ENCODE measurements around the gene KCNA5. TPM values are rescaled to one million over a fixed set of nuclear protein-coding genes. Genes with fewer than 3 reads are reported as not detected.
A peak's percentile ranks its signal among the peaks of the same experiment; 100 is the strongest.

The KCNA5 gene
- total and polyA plus RNA-seq, 5 donors = 77.6 to 171 (median 128) TPM

DNA sequence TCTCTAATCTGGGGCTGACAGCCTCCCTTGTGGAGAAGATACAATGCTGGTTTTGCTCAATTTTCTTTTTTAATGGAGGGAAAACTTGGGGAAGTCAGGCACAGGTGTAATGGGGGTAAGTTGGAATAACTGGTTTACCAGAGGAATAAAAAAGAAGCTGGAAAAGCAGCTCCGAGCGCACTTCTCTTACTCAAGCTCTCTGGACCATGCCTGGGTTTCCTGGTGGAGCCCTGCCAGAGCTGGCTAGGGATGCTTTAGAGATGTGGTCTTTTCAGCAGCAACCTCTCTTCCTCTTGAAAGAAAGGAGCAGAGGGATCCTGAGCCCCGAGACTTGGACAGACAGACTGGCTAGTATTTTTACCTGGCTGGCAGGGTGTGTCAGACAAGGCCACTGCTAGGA, 3.9 kb upstream of the KCNA5 start:
- H3K9me3 ChIP-seq (ENCODE audit: control insufficient read depth, low read length) = no peaks in the 10 kb centered on the region
- H3K4me1 ChIP-seq (ENCODE audit: control insufficient read depth, insufficient read depth, low read length) = peaks cover 12% of the 10 kb centered on the region
- intact Hi-C loops (cut with DNase I) = no loop called here
- no peak for ATAC-seq
- DNase-seq = peak in 2 of 3 donors; percentile 39 to 65
- WGBS = 48% methylated on average over 3 of the region's 3 CpGs
- no peak overlapping the region for H3K27ac ChIP-seq (ENCODE audit: low read length)
- no peaks in the 10 kb centered on the region for H3K27me3 ChIP-seq (ENCODE audit: control insufficient read depth, insufficient read depth)
- no peak overlapping the region for H3K4me3 ChIP-seq (ENCODE audit: low read length)

DNA sequence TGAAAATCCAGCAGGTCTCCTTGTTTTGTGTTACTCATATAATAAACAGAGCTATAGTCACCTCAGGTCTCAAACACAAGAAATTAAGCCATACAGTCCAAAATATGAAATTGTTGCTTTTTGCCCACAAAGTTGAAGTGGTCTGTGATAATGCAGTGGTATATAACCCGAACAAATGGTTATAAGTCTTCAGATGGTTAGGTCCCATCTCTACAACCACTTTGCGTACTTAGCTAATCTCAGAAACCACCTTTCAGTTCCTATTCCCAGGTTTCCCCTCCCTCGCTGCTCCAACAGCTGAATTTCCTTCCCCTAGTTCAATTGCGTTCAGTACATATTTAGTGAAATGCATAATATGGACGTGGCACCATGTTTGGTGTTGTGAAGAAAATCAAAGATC, 3.3 kb upstream of the KCNA5 start:
- no peaks in the 10 kb centered on the region for H3K9me3 ChIP-seq (ENCODE audit: control insufficient read depth, low read length)
- peaks cover 11% of the 10 kb centered on the region for H3K4me1 ChIP-seq (ENCODE audit: control insufficient read depth, insufficient read depth, low read length)
- no peak for ATAC-seq
- H3K4me3 ChIP-seq (ENCODE audit: low read length) = no peak overlapping the region
- H3K27ac ChIP-seq (ENCODE audit: low read length) = no peak overlapping the region
- intact Hi-C loops (cut with DNase I) = no loop called here
- no peaks in the 10 kb centered on the region for H3K27me3 ChIP-seq (ENCODE audit: control insufficient read depth, insufficient read depth)
- 53% methylated on average over 5 of the region's 5 CpGs for WGBS
- DNase-seq = no peak

- H3K27me3 ChIP-seq (ENCODE audit: control insufficient read depth, insufficient read depth) = no peaks in the 10 kb centered on the region
- ATAC-seq (peak in 1 of 2 donors; percentile 3), DNase-seq (peak in 2 of 3 donors; percentile 66 to 71)
- peaks cover 6% of the 10 kb centered on the region for H3K4me1 ChIP-seq (ENCODE audit: control insufficient read depth, insufficient read depth, low read length)
- H3K9me3 ChIP-seq (ENCODE audit: control insufficient read depth, low read length) = no peaks in the 10 kb centered on the region
- intact Hi-C loops (cut with DNase I) = no loop called here
- peak overlapping the region; percentile 61 for H3K27ac ChIP-seq (ENCODE audit: low read length)
- WGBS = 55% methylated on average over 71 of the region's 71 CpGs
- H3K4me3 ChIP-seq (ENCODE audit: low read length) = peak overlapping the region; percentile 40
These were observed 979 bp downstream of the KCNA5 start for GRCh38 chr12:5044420-5045295.

GRCh38 chr12:5047094-5047493, 3.4 kb downstream of the KCNA5 start:
- 30% methylated on average over 5 of the region's 5 CpGs for WGBS

GRCh38 chr12:5047729-5048128, 4.0 kb downstream of the KCNA5 start:
- Histone ChIP-seq H3K9me3 (ENCODE audit: control insufficient read depth, low read length) (no peaks in the 10 kb centered on the region), H3K27me3 (ENCODE audit: control insufficient read depth, insufficient read depth) (no peaks in the 10 kb centered on the region), H3K4me3 (ENCODE audit: low read length) (peak overlapping the region; percentile 40), H3K4me1 (ENCODE audit: control insufficient read depth, insufficient read depth, low read length) (peaks cover 4% of the 10 kb centered on the region), H3K27ac (ENCODE audit: low read length) (peak overlapping the region; percentile 94)
- ATAC-seq (no peak), DNase-seq (no peak)
- intact Hi-C loops (cut with DNase I) = no loop called here
- 28% methylated on average over 6 of the region's 6 CpGs for WGBS

More at GRCh38 chr12:5047094-5047493, 3.4 kb downstream of the KCNA5 start:
- Histone ChIP-seq H3K4me1 (ENCODE audit: control insufficient read depth, insufficient read depth, low read length) (peaks cover 4% of the 10 kb centered on the region), H3K9me3 (ENCODE audit: control insufficient read depth, low read length) (no peaks in the 10 kb centered on the region), H3K27ac (ENCODE audit: low read length) (peak overlapping the region; percentile 94), H3K27me3 (ENCODE audit: control insufficient read depth, insufficient read depth) (no peaks in the 10 kb centered on the region), H3K4me3 (ENCODE audit: low read length) (peak overlapping the region; percentile 40)
- peak; percentile 49 to 90 (median 86) for DNase-seq
- ATAC-seq = peak; percentile 17 to 59
- intact Hi-C loops (cut with DNase I) = no loop called here

- intact Hi-C loops (cut with DNase I) = no loop called here
- Histone ChIP-seq H3K27me3 (ENCODE audit: control insufficient read depth, insufficient read depth) (no peaks in the 10 kb centered on the region), H3K4me3 (ENCODE audit: low read length) (no peak overlapping the region), H3K9me3 (ENCODE audit: control insufficient read depth, low read length) (no peaks in the 10 kb centered on the region), H3K27ac (ENCODE audit: low read length) (no peak overlapping the region), H3K4me1 (ENCODE audit: control insufficient read depth, insufficient read depth, low read length) (peaks cover 3% of the 10 kb centered on the region)
- no peak for DNase-seq
- no peak for ATAC-seq
- WGBS = 77% methylated on average over 3 of the region's 3 CpGs
These were observed 6.9 kb downstream of the KCNA5 start for GRCh38 chr12:5050542-5050941.

DNA sequence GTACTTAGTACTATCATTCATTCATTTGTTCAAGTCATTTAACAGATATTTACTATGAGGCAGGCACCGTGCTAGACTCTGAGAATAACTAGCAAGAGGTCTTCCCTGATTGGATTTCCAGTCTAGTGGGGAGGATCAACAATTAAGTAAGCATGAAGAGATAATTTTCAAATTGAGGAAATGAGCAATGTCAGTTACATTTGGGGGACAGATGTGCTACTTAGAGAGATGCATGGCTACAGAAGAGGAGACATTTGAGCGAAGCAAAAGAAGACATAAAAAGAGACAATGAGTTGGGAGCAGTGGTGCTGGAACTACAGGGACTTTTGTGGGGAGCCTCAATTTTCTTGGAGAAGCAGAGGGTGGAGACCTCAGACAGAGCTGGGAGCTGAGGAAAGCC, 7.7 kb downstream of the KCNA5 start:
- intact Hi-C loops (cut with DNase I) = no loop called here
- 78% methylated on average over 2 of the region's 2 CpGs for WGBS
- ATAC-seq = no peak

GRCh38 chr12:5051913-5052312, 8.2 kb downstream of the KCNA5 start:
- H3K27ac ChIP-seq (ENCODE audit: low read length) = no peak overlapping the region
- no peak for DNase-seq
- no peaks in the 10 kb centered on the region for H3K9me3 ChIP-seq (ENCODE audit: control insufficient read depth, low read length)
- intact Hi-C loops (cut with DNase I) = no loop called here
- peaks cover 3% of the 10 kb centered on the region for H3K4me1 ChIP-seq (ENCODE audit: control insufficient read depth, insufficient read depth, low read length)
- WGBS = 52% methylated on average over 1 of the region's 1 CpG
- ATAC-seq = no peak
- H3K27me3 ChIP-seq (ENCODE audit: control insufficient read depth, insufficient read depth) = no peaks in the 10 kb centered on the region
- no peak overlapping the region for H3K4me3 ChIP-seq (ENCODE audit: low read length)

More for the DNA sequence above, 7.7 kb downstream of the KCNA5 start:
- Histone ChIP-seq H3K4me3 (ENCODE audit: low read length) (no peak overlapping the region), H3K27ac (ENCODE audit: low read length) (no peak overlapping the region), H3K27me3 (ENCODE audit: control insufficient read depth, insufficient read depth) (no peaks in the 10 kb centered on the region), H3K9me3 (ENCODE audit: control insufficient read depth, low read length) (no peaks in the 10 kb centered on the region), H3K4me1 (ENCODE audit: control insufficient read depth, insufficient read depth, low read length) (peaks cover 3% of the 10 kb centered on the region)
- DNase-seq = no peak

DNA sequence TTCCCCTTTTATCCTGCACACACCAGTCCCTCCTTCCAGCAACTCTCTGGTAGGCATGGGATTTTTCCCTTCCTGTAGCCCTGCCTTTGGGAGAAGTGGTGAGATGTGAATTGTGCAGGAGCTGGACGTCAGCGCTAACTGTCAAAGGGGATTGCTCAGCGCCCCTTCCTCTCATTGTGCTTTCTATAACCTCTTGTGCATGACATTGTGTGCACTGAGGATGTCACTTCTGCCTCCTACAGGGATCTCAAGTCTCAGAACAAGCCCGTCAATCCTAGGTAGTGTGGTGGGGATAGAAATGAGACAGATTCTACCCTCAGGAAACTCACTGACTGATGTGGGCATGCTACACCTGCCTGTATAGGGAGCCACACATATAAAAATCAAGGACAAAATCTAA, 8.7 kb downstream of the KCNA5 start:
- no peaks in the 10 kb centered on the region for H3K9me3 ChIP-seq (ENCODE audit: control insufficient read depth, low read length)
- H3K27me3 ChIP-seq (ENCODE audit: control insufficient read depth, insufficient read depth) = no peaks in the 10 kb centered on the region
- WGBS = 60% methylated on average over 4 of the region's 4 CpGs
- H3K4me3 ChIP-seq (ENCODE audit: low read length) = no peak overlapping the region
- peaks cover 3% of the 10 kb centered on the region for H3K4me1 ChIP-seq (ENCODE audit: control insufficient read depth, insufficient read depth, low read length)
- DNase-seq = no peak
- no peak for ATAC-seq
- peak overlapping the region; percentile 5 for H3K27ac ChIP-seq (ENCODE audit: low read length)
- intact Hi-C loops (cut with DNase I) = no loop called here

GRCh38 chr12:5059358-5059757, 15.7 kb downstream of the KCNA5 start:
- intact Hi-C loops (cut with DNase I) = no loop called here
- Histone ChIP-seq H3K9me3 (ENCODE audit: control insufficient read depth, low read length) (no peaks in the 10 kb centered on the region), H3K27ac (ENCODE audit: low read length) (peak overlapping the region; percentile 84), H3K27me3 (ENCODE audit: control insufficient read depth, insufficient read depth) (no peaks in the 10 kb centered on the region), H3K4me1 (ENCODE audit: control insufficient read depth, insufficient read depth, low read length) (peaks cover 21% of the 10 kb centered on the region), H3K4me3 (ENCODE audit: low read length) (no peak overlapping the region)
- 20% methylated on average over 6 of the region's 6 CpGs for WGBS
- DNase-seq = peak in 2 of 3 donors; percentile 43 to 68
- ATAC-seq = peak; percentile 78 to 85

DNA sequence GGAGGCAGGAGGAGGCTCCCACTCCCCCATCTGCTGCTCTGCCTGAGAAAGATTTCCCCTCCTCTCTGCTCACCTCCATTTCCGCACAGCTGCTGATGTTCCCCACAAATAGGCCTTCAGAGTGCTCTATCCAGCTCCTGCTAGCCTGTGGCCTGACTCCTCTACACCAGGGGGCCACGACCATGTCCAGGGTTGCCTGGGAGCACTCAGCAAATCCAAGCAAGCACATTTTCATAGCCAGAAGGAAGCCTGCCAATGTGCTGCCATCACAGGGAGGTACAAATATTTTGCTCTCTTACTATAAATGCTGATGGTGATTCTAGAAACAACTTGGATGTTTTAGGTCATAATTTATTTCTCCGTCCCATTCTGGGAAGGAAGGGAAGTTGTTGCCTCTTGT, 17.3 kb downstream of the KCNA5 start:
- Histone ChIP-seq H3K27me3 (ENCODE audit: control insufficient read depth, insufficient read depth) (no peaks in the 10 kb centered on the region), H3K27ac (ENCODE audit: low read length) (peak overlapping the region; percentile 84), H3K9me3 (ENCODE audit: control insufficient read depth, low read length) (no peaks in the 10 kb centered on the region), H3K4me3 (ENCODE audit: low read length) (no peak overlapping the region), H3K4me1 (ENCODE audit: control insufficient read depth, insufficient read depth, low read length) (peaks cover 18% of the 10 kb centered on the region)
- DNase-seq (peak in 1 of 3 donors; percentile 70), ATAC-seq (peak; percentile 36 to 63)
- WGBS = 47% methylated on average over 3 of the region's 3 CpGs
- intact Hi-C loops (cut with DNase I) = no loop called here

Measured in right cardiac atrium (tissue), 5 donors.